HG02870 (cell line): Measurements from ENCODE around the gene MSRB1.

Experiments used
- ATAC-seq: cut with Tn5 transposase; IDR thresholded peaks from one replicate; pipeline ENCODE4 v1.9.1; 2021; ENCODE audit warnings: mild to moderate bottlenecking, moderate library complexity; ENCODE audit not compliant: unreplicated experiment

Gene MSRB1, protein sequence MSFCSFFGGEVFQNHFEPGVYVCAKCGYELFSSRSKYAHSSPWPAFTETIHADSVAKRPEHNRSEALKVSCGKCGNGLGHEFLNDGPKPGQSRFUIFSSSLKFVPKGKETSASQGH

DNA sequence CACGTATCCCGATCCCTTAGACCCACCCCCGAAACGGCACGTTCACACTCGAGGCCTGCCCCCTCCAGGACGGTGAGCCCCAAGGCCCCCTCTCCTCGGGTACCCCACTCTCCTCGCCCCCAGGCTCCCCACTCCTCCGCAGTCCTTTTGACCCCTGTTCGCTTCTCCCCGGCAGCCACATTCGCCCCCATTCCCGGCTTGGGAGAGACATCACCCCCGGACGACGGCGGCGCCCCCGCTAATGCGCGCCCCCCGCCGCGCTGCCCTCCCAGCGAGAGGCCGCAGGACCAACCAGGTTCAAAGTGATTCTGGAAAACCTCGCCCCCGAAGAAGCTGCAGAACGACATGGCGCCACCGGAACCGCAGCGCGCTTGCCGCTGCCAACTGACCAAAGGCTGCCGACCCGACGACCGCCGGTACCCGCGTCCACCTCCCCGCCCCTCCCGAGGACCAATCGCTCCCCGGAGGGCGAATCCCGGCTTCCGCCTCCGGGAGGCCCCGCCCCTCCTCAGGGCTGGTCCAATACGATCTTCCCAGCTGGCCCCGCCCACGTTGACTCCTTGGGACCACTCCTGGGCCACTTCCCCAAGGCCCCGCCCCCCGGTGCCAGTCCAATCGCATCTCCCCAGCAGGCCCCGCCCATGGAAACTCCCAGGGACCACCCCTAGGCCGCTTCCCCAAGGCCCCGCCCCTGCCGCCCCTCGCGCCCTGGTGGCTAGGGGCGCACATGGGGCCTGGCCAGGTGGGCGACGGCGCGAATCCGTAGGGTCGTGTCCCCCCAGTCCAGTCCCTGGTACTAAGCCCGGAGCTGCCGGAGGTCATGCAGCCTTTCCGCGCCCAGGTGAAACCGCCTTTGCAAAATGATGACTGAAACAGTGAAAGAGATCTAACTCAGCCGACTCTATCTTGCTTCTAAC is at the start of gene MSRB1:
Gene MSRB1, minus strand, starts transcription at position 390 of the 917 bp plus-strand sequence. Its CDS starts 43 bp downstream, at position 347.
- peak; percentile 81 for ATAC-seq

DNA sequence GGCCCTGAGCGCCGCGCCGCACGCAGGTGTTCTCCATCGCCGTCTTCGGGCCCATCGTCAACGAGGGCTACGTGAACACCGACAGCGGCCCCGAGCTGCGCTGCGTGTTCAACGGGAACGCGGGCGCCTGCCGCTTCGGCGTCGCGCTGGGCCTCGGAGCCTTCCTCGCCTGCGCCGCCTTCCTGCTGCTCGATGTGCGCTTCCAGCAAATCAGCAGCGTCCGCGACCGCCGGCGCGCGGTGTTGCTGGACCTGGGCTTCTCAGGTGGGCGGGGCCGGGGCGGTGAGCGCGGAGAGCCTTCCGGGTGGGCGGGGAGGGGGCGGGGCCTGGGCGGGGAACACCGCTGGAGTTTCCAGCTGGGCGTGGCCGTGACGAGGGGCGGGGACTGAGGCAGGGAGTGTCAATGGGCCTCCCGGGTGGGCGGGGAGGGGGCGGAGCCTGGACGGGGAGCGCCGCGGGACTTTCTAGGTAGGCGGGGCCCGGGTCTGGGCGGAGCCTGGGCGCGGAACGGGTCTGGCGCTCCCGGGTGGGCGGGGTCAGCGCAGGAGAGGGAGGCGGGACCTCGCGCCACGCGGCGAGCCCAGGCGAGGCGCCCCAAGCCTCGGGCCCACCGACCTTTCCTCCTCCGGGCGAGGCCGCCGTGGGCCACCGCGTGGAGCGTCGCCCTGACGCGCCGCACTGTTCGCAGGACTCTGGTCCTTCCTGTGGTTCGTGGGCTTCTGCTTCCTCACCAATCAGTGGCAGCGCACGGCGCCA is 49.1 kb upstream of the MSRB1 start:
- no peak for ATAC-seq

DNA sequence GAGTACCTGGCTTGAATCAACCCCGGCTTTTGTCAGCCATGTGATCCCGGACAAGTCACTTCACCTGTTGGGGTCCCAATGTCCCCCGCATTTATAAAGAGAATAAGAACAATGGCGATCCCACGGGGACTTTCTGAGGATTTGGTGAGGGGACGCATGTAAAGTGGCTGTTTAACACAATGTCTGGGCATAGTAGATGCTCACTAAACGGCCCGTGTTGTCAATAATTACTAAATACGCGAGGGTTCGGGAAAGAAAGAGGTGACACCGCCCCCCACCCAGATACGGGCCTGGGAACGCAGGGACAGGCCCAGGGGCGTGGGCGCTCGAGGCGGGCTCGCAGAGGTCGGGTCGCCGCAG is 48.6 kb upstream of the MSRB1 start:
- ATAC-seq, result no peak

DNA sequence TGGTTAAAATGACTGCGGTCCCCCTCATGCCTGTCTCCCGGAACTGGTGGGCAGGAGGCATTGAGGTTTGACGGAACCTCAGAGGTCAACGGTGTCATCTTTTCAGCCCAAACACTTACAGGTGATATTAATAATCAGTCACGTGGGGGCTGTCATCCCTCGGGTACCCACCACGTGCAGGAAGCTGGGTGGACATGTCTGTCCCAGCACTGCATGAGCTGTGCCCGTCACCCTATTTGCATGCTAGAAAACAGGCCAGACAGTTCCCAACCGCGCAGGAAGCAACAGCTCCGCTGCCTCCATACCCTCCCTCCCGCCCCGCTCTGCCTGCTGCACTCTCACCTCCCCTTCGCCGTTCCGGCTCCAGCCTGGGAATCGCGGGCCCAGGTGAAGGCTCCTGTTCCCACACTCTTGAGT is 48.1 kb upstream of the MSRB1 start:
- ATAC-seq, result no peak

DNA sequence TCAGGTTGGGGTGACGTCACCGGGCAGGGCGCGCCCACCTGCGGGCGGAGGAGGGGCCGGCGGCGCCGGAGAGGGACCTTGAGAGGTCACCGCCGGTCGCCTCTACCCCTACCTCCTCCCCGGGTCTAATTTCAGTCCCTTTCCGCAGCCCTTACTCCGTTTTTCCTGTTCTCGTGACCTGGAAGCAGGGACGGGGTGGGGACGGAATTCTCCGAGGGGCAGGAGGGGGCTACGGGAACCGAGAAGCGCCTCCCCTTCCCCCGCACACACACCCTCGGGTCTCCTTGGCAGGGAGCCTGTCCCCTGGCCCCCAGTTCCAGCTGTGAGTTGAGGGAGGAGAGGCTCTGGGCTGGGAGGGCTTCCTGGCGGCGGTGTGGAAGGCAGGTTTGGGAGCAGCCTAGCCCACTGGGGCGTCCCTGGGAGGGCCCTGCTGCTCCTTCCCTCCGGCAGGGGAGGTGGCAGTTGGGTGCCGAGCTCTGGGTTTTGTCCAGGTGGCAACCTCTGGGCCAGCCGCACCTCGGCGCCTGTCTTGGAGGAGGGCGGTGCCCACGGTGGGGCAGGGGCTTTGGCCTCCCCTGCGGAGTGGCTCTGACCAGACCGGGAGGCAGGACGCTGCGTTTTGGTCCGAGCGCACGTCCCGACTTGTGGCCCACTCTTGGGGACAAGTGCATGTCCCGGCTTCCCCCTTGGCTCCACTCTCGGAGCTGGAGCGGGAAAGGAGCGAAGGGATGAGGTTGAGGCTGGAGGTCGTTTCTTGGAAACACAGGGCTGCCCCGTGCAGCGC is 47.5 kb upstream of the MSRB1 start:
- ATAC-seq, result no peak

DNA sequence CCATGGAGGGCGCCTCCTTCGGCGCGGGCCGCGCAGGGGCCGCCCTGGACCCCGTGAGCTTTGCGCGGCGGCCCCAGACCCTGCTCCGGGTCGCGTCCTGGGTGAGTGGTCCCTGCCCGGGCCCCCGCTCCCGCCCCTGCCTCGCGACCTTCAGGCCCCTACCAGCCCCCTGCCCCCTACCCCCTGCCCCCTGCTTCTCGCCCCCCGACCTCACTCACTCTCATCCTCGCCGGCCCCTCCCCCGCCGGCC is 47.0 kb upstream of the MSRB1 start:
- ATAC-seq, result no peak

DNA sequence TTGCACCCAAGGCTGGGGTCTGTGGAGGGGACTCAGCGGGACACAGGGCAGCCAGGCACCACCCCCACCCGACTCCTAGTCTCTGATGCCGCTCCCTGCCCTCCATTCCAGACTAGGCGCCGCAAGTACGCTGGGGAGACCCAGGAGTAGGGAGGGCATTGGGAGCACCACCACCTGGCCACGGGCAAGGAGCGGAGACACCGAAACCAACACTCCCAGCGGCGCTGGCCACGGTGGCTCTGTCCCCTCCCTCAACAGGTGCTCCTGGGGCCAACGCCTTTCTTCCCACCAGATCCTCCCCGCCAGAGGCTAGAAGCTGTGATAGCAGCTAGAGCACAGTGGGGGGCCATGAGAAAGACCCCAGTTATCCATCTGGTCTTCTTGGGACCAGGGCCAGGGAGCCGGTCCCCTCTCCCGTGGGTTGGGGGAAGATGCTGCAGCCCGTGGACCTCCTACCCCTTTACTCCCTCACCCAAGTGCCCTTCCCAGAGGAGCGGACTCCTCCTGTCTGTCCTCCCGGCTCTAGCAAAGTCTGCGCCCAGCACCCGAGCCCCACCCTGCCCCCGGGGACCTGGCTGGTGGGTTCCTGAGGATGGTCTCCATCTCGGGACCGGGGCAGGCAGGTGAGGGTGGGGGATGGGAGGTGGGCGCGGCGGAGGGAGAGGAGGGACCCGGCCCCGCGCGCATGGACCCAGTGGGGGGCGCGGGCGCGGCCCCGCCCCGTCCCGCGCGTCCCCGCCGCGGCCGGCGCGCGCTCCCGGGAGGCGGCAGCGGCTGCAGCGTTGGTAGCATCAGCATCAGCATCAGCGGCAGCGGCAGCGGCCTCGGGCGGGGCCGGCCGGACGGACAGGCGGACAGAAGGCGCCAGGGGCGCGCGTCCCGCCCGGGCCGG is 46.5 kb upstream of the MSRB1 start, which contains the start of gene SYNGR3:
Gene SYNGR3, plus strand, starts transcription at position 762 of the 892 bp plus-strand sequence. CDS start 133 bp downstream, outside the sequence.
- no peak for ATAC-seq

DNA sequence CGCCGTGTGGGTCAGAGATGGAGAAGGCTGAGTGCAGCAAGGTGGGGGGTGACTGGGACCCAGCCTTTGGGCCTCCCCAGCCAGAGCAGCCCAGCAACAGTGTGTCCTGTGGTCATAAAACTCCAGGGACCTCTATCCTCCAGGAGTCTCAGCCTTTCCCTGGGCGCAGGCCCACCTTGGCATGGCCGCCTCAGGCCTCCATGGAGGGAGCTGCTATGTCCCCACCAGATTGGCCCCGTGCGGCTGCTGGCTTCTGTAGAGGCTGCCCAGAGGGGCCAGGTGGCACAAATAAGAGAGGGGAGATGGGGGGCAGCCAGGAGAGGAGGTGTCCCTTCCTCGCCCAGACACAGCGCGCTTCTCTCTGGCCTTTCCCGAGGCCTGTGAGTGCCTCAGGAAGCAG is 44.2 kb upstream of the MSRB1 start:
- no peak for ATAC-seq

DNA sequence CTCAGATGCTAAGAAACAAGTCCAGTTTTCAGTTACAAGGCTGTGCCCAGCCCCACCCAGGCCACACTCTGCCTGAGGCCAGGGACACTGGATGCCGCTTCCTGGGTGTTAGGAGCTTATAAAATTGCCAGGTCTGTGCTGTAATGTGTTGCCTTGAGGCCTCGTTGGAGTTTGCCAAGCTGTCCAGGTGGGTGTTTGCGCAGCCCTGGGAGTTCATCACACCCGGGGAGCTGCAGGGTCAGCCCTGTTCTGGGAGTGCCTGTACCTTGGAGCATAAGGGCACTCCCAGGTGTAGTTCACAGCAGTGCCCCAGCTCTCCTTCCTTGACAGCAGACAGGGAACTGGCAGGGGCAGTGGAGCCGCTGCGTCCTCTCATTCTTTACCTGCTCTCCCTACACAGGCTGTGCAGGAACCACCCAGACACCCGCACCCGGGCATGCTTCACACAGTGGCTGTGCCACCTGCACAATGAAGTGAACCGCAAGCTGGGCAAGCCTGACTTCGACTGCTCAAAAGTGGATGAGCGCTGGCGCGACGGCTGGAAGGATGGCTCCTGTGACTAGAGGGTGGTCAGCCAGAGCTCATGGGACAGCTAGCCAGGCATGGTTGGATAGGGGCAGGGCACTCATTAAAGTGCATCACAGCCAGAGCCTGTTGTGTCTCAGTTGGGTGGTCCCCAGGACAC is 42.6 kb upstream of the MSRB1 start:
- no peak for ATAC-seq

DNA sequence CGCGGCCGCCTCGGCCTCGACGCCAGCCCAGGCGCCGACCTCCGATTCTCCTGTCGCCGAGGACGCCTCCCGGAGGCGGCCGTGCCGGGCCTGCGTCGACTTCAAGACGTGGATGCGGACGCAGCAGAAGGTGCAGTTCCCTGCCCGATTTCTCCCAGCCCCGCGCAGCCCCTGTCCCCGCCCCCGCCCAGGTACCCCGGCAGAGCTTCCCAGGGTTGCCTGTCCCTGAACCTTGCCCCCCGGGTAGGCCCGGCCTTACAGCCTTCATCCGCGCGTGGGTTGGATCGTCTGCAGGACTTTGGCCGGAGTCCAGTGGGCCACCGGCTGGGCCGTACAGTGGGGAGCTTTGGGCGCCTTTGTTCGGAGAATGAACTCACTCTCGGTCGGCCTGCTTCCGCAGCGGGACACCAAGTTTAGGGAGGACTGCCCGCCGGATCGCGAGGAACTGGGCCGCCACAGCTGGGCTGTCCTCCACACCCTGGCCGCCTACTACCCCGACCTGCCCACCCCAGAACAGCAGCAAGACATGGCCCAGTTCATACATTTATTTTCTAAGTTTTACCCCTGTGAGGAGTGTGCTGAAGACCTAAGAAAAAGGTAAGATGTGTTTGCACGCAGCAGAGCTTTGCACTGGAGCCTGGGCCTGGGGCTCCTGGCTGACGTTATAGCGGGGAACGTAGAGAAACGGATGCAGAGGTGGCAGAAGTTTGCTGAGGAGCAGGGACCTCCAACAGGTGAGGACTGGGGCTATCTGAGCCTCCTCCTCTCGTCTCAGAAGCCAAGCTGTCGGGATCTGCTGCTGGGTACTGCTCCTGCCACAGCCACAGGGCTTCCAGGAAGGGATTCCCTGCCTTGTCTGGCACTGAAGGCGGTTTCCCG is 41.6 kb upstream of the MSRB1 start:
- ATAC-seq, result peak; percentile 27

DNA sequence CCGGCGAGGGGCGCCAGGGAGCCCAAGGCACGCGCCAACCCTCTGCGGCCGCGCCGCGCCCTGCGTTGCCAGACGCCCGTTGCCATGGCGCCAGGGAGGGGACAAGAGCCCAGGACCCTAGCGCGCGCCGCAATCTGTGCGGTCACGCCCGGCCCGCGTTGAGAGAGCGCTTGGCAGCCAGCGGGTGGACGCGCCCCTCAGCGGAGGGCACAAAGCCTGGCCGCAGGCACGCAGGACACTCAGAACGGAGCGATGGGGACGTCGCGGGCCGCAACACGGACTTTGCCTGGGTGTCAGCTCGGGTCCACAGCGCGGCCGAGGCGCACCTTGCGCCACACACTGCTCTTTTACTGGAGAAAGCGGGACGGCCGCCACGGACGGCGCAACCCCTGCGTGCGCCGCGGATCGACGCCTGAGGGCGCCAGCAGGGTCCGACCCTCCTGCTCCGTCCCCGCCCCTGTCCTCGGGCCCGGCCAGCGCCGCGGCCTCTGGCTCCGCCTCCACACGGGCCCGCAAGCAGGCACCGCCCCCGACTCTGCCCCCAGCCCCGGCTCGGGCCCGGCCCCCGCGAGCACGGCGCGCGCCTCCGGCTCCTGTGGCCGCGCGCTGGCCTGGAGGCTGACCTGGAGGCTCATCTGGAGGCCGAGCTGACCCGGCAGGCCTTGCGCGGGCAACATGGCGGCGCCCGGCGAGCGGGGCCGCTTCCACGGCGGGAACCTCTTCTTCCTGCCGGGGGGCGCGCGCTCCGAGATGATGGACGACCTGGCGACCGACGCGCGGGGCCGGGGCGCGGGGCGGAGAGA is 40.7 kb upstream of the MSRB1 start, which contains the start of gene GFER:
Gene GFER, plus strand, starts transcription at position 650 of the 803 bp plus-strand sequence. Its CDS starts 26 bp downstream, at position 676.
- peak; percentile 76 for ATAC-seq

DNA sequence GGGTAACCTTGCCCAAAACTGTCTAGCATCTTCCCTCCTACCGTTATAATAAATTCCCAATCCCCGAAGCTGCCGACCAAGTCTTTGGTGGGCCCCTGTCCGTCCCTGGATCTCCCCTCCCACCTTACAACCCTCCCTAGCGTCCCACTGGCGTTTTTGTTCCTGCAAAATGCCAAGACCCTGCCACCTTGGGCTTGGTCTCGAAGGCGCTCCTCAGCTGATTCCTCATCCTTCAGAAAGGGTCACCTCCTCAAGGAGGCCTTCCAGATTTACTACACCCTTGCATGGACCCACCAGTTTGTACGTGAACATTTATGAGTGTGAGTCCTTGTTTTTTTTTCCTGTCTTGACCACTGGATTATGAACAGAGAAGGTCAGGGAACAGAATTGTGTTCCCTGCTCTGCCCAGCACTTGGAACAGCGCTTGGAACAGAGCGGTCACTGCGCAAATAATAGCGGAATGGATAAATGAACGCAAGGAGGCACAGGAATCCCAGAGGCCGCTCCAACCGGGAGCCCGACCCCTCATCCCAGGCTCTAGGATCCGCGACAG is 40.1 kb upstream of the MSRB1 start:
- no peak for ATAC-seq

DNA sequence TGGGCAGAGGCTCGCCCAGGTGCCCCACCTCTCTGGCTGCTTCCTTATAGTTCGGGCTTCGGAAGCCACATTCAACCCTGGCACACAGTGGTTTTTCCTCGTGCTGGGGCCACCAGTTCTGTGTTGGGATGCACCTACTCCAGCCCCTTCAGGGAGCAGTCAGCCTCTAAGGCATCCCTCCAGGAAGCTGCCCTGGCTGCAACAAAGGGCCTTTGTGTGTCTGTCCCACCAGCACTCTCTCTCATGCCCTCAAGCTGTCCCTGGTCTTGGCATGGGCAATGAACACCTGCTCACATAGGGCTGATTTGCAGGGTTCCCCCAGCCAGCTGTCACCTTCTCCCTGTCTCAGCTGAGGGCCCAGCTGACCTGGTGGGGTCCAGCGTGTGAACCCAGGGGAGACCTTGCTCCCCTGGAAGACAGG is 39.0 kb upstream of the MSRB1 start:
- no peak for ATAC-seq

DNA sequence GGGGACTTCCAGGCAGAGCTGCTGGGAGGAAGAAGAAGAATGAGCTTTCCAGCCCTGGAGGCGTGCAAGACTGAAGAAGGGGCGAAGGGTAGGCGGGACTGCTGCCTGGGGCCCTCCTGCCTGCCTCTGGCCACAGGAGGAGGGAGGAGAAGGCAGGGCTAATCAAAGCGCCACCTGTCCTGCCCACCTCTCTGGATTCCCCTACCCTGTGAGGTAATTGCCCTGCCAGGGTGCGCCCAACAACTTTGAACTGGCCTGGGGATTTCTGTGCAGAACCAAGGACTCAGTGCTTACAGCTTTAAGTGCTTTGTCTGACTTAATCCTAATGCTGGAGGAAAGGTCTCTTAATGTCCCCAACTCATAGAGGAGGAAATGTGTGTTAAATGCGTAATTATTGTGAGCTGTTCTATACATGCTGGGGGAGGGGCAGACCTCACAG is 38.4 kb upstream of the MSRB1 start, which contains the start of gene NOXO1:
Gene NOXO1, minus strand, starts transcription at position 72 of the 439 bp plus-strand sequence. CDS start 290 bp downstream, outside the sequence.
- no peak for ATAC-seq

DNA sequence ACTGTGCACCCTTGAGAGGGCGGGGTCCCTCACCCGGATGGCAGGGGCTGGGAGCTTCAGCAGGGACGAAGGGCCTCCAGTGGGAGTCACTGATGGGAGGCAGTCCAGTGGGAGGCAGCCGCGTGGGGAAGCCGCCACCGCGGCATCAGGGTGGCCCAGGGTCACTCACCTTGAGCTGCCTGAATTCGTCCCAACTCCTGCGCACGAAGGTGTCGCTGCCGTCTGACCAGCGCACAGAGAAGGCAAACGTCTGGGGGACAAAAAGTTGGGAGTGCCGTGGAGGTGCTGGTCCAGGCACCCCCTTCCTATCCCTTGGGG is 37.7 kb upstream of the MSRB1 start:
- ATAC-seq, result no peak

DNA sequence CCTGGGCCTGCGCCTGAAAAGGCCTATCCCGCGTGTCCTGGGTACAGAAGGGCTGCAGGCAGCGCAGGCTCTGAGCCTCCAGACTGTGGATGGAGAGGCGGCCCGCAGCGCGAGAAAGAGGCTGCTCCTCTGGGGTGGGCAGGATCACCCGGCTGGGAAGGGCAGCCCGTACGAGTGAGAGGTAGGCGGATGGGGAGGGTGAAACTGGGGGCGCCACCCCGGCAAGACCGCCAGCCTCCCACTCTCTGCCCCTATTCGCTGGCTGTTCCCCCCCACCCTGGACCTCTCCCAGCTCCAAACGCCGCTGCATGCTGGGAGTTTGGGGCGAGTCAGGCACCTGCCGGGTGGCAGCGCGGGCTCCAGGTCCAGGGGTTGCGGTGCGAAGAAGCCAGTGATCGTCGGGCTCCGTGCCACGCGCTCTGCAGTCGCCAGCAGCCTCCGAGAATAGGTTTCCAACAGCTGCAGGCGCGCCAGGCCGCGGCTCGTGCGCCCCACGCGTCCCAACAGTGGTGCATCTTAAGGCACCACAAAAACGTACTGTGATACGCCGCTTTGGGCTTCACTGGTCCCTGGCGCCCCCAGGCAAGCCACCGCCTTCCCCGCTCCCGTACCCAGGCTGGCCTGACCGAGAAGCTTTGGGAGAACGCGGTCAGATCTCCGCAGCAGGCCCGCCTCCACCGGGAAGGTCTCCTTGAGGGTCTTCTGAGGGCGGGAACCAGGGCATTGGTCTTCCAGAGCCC is 37.2 kb upstream of the MSRB1 start:
- no peak for ATAC-seq
